Germinal center (tissue), 1 donor: ENCODE data around the gene SLIT1.

Experiments
- DNase-seq: peaks from one replicate; pipeline ENCODE4 v3.0.0; 2012; ENCODE audit warnings: mixed read lengths, low spot score

SLIT1 gene

DNA sequence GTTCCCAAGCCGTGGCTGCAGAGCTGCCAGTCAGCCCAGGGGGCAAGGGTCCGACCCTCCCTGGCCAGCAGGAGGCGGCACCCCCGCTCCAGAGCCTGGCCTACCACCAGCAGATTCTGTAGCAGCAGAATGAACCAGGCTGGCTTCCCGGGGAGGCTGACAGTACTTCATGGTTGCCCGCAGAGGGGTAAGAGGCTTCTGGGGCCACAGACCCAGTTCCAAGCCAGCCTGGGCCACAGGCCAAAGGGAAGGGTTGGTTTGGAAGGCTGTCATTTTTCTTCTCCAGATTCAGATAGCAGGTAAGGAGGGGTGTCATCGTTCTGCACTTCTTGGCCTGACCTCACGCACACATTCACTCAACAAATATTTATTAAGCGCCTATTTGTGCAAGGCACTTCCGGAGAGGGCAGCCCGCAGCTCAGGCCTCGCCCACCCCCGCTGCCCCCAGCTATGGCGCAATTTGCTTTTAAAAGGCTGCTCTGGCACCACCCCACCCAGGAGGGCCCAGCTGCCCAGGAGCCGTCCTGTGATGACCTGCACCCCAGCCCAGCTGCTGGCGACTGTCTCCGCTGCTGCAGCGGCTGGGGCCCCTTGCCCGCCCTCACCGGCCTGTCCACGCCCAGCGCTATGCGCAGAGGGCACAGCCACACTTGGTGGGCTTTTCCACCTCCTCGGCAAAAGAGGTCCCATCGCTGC lies 185.1 kb downstream of the SLIT1 start:
- DNase-seq = no peak

DNA sequence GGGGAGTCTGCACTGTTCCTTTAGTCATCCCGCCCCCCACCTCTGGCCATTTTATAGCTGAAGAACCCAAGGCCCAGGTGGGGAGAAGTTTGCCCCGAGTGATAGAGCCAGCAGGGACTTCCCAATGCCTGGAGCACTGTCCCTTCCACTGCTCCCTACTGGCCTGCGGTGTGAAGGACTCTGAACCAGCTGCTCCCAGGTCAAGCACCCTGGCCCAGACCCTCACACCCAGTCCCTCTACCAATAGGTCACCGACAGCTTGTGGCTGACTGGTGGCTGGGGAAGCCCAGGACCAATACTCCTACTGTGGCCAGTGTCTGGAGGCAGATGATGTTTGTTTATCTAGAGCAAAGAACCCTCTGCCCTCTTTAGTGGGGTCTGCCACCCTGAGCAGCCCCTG lies 185.8 kb downstream of the SLIT1 start:
- no peak for DNase-seq

DNA sequence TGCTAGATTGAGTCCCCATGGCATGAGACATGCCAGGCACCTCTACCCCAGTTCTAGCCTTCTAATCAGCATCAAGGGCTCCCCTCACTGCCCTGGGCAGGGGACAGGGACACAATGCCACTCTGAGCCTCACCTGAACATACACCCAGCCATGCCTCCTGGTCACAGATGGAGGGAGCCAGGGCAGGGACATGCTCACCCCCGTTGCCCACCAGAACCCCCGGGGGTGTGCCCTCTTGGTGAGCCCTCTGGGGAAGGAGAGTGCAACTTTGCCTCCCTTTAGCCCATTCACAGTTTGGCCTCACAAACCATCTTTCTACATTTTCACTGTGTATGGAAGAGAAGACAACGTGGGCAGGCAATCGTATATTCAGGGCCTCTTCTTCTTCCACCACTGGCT lies 186.4 kb downstream of the SLIT1 start:
- no peak for DNase-seq

DNA sequence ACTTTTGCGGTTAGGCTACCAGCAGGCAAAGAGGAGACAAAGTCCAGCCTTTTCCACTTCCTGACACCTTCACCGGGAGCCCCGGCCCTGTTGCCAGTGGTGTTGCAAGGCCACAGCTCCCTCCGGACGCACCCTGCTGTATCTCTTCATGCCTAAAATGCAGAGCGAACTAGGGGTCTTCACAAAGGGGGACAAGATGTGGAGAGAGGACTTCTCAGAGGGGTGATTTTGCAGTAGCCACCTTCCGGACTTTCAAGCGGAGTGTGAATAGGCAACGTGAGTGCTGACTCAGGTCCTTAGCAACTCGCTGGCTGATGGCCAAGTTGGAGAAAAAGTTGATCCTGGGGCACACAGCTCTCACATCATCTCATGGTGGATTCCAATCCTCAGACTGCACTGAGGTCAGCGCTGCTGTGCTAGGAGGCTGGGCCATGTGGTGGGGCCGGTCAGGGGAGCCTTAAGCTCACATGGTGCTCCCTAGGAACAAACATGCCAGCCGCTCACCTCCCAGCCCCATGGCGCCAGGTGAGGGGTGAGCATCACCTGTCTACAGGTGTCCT lies 187.3 kb downstream of the SLIT1 start:
- DNase-seq = no peak

DNA sequence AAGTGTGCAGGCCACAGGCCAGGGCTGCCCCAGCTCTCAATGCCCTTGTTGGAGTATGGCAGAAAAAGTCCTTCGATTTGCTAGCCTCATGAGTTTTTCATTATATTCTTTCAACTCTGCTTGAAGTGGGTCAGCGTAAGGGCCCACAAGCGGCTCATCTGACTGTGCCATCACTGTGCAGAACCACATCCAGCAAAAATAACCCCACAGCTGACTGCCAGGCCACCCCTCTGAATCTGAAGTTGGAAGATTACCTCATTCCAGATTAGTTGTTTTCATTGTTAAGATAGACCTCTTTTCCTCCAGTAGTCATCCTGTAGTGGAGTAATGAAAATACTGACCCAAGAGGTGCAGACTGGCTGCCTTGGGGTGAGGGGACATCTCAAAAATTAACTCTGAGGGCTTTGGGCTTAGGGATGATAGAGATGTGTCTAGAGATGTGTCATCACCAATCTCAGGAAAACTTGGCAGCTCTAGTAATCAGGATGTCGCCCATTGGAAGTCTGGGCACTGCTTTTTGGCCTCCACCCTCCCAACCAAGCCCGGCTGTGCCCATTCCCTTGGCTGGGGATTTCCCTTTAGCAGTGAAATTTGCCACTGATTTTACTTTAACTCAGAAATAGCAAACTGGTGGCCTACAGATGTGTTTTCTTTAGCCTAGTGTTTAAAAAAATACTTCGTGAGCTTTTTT lies 189.3 kb downstream of the SLIT1 start:
- DNase-seq = no peak

DNA sequence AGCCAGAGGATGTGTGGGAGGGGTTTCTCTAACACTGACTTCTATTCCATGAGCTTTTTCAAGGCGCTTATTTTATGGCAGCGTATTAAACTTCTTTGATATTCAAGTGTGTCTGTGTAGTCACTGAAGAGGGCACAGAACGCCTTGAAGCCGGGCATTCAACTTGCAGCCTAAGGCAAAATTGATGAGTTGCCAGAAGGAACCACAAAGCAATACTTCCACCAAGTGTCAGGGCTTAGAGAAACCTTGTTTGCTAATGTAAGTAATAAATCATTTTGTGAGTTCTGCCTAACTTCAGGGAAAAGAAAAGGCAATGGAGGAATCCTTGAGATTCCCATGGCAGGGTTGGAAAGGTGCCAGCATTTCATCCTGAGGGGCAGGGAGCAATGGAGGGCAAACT lies 189.9 kb downstream of the SLIT1 start:
- no peak for DNase-seq

DNA sequence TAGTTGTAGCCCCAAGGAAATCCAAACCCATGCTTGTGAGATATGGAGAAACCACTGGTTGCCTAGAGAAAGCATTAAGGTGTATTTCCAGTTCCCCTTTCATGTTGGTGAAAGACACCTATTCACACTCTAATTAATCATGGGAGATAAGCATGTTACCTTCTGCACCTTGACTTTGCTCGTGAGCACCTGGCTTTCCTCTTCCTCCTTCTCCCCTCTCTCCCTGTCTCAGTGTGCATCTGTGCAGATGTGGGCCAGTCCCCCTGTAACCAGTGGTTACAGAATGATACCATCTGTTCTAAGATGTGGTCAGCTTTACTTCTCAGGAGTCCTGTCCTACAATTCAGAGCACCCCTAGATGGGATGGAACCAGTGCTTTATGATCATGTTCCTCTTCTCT lies 193.0 kb downstream of the SLIT1 start:
- no peak for DNase-seq

DNA sequence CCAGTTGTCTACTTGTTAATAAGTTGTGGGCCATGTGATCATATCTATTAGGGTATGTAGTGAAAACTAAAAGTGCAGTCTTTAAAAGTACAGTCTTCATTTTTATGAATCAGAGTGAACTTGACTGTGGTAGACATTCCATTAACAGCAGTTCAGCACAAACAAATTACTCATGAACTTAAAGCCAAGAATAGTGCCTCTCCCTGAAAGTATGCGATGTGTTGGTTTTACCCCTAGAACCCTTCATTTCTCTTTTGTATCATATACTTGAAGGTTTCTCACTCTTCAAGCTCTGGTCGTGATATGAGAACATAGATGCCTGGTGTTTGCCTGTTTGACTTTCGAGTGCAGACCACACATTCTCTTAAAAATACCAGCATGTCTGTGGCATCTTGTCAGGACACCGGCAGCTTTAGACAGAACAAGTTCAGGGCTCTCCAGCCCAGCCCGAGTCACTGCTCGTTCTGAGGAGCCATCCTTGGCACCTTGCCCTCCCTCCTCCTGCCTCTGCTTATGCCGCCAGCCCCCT lies 194.4 kb downstream of the SLIT1 start:
- no peak for DNase-seq

DNA sequence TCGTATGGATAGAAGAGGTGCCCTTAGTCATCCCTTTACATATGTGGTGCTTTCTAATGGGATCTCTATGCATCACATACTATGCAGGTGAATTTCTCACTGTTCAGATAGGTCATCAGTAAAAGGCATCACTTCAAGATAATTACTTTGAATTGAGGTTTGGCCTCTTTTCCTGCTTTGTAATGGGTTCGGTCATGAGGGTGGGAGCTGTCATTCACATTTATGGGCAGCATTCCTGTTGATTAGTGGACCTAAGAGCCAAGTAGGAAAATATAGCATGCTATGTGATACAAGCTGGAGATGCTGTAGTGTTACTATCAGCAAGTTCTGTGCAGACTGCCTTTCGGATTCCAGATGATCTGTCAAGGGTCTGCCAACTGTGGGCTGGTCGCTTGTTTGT lies 197.3 kb downstream of the SLIT1 start:
- DNase-seq = no peak

DNA sequence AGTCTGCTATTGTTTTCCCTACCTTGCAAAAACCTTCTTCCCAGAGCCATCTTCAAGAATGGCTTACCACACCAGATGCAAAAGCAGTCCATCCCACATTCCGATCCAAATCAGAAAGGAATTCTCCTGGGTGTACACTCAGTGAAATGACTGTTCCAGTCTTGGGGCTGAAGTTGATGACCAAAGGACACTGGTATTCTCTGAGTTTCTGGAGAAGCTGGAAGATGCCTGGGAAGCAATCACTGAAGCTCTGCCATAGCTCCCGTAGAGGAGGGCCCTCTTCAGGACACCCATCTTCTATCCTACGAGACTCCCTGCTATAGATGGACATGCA lies 197.9 kb downstream of the SLIT1 start:
- DNase-seq = no peak

DNA sequence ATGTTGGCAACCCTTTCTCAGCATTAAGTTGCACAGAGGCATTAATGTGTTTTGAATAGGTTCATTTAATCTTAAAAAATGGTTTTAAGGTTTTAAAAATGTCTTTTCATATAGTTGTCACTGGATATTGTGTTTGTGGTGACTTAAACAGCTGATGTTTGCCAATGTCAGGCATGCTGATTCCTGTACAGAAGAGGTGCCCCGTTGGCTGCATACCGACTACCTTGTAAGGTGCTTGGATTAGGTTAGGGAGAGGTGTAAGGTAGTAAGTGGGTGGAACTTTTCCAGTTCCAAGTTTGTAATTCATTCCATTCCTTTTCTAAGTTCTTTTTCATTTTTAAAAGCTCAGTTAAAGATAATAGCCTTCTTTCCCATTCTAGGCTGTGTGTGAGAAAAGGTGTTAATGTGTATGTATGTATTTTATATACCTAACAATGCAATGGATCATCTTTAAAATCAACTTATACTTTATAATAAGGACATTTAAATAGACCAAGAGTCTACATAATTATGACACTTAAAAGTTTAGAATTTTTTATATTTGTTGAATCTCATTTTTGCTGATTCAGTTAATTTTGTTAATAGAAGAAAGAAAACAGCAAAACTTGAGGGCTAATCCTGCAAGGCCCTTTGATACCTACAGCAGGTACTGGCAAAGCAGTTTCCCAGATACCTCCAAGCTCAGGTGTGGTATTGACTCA lies 198.5 kb downstream of the SLIT1 start:
- DNase-seq = no peak

DNA sequence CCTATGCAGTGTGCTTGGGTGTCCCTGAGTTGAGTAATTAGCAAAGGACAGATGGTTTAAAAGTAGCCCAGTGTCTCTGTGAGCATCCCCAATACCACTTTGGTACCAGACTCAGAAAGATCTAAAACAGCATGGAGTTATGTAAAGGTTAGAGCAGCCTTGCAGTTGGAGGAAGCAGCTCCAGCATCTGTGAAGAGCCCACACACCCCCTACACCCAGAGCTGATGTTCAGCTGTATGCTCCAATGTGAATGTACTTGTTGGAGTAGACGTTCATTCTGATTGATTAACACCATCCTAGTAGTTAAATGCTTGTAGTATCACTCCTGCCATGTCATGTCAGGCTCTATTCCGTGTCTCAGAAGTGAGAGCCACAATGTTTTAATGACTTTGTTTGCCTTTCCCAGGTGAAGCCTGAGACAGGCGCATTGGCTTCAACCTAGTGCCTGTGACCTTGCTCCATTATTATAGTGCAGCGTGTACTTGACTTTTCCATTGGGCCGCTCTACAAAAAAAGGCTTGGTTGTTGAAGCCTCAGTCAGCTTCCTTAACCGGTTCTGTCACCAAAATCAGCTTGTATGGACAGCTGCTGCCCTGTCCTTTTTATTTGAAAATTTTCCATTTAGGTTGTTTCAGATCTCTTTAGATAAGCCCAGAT lies 199.4 kb downstream of the SLIT1 start:
- DNase-seq = no peak

DNA sequence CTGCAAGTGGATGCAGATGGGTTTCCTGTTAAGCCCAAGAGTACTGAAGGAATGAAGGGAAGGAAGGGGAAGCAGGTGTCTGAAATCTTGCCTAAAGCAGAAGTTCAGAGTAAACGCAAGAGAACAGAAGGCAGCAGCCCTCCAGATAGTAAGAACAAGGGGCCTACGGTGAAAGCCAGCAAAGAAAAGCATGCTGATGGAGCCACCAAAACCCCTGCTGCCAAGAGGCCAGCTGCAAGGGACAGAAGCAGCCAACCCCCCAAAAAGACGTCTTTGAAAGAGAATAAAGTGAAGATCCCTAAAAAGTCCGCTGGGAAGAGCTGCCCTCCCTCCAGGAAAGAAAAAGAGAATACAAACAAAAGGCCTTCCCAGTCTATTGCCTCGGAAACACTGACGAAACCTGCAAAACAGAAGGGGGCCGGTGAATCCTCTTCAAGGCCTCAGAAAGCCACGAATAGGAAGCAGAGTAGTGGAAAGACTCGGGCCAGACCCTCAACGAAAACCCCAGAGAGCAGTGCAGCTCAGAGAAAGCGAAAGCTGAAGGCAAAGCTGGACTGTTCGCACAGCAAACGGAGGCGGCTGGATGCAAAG lies 201.1 kb downstream of the SLIT1 start:
- DNase-seq = no peak

DNA sequence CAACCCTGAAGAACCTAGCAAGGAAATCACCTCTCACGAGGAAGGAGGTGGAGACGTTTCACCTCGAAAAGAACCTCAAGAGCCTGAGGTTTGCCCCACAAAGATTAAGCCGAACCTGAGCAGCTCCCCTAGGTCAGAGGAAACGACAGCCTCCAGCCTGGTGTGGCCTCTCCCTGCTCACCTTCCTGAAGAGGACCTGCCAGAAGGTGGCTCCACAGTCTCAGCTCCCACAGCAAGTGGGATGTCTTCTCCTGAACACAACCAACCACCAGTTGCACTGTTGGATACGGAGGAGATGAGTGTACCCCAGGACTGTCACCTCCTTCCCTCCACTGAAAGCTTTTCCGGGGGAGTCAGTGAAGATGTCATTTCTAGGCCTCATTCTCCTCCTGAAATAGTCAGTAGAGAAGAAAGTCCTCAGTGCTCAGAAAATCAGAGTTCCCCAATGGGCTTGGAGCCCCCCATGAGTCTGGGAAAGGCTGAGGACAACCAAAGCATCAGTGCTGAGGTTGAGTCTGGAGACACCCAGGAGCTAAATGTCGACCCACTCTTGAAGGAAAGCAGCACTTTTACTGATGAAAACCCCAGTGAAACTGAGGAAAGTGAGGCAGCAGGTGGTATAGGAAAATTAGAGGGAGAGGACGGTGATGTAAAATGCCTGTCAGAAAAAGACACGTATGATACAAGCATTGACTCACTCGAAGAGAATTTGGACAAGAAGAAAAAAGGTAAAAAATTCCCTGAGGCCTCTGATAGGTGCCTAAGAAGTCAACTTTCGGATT lies 203.4 kb downstream of the SLIT1 start:
- DNase-seq = no peak

DNA sequence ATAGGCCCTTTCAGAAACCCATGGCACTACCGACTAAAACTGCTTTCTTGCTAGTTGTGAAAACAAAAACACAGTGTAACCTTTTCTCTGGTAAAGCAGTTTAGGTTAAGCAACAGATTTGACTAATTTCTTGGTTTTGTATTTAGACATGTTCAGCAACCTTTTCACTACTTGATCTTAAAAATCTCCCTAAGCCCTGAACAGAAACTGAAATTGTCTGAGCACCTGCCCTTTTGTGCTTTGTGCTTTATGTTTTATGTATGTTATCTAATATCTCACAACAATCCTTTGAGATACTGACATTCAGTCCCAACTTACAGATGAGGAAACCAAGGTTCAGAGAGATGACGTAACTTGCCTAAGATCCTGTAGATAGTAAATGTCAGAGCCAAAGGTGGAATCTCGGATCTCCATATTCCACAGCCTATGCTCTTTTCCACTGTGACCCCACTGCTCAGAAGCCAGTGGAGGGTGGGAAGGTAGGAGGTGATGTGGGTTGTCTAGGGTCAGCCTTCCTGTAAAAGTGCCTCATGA lies 207.1 kb downstream of the SLIT1 start:
- DNase-seq = no peak

DNA sequence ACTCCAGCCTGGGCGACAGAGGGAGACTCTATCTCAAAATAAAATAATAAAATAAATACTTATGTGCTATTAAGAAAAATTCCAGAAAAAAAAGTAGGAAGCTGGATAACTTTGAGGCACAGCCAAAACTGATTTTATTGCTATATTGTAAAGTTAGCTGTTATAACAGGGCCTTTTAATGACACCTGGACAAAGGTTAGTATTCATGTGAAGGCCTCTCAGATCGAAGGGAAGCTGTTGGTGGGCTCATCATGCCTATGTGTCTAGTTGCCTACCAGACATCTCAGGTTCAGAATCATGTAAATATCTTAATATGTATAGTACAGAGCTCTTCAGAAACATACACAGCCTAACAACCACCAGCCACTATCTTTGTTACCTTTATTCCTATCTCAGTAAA lies 210.6 kb downstream of the SLIT1 start:
- DNase-seq = no peak

DNA sequence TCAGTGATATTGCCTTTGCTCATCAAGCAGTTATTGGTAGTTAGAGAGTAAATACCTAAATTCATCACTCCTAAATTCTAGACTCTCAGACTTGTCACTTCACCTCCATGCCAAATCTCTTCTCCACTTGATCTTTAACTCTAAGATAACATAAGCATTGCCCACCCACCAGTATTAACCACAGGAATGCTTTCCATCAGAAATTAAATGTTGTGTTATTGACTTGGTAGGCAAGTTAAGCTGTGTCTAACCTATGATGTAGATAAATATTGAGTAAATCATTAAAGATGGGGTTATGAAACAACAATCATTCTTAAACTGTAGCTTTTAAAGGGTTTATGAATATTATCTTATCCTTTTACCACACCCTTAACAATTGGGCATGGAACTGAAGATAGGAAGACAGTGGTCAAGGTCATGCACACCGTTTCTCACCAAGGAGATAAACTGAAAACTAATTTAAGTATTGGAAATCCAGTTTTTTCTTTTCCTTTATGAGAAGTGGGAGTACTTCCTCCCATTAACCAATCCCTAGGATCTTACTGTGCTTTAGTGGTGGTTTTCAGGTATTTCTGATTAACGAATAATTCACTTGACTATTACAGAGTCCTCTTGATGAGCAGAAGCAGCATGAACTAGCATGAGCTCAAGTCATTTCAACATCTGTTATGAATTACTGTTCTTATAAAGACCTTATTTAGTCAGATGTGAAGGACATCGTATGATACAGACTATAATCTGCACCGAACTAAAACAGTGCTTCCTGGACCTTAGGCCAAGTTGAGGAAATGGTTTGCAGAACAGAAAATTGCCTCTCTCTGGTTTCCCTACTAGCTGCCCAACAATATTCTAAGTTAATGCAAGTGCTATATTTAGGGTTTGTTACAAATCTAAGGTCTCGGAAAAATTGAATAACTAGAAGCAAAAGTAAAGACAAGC lies 211.7 kb downstream of the SLIT1 start:
- DNase-seq = peak; percentile 30

DNA sequence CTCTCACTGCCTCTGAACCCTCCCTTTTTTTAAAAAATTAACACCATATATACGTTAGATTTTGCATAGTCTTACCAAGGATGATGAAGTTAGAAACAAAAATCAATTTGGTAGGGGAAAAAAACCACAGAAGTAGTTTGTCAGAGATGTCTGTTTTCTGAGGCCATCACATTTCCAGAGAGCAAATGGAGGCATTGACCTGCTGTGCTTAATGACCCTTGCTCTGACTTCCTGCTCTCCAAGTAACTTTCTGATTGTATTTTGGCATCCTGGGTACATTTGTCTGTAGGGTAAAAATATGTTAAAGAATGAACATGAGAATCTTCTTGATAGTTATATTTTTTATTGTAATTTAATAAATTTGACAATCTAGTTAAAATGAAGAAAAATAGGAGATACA lies 213.5 kb downstream of the SLIT1 start:
- no peak for DNase-seq

DNA sequence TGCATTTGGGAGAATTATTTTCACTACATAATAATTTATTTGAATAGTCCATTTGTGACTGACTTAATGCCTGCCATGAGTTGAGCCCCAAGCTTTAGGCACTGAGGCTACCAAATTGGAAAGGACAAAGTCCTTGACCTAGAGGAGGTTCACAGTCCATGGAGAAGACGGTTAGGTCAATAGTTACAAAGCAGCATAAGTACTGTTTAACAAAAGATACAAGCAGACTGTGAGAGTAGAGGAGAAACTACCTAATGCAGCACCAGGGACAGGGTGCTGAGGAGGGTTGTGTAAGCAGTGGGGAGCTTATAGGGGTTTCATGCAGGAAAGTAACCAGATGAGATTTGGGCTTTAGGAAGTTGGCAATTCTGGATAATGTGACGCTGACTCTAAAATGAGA lies 214.4 kb downstream of the SLIT1 start:
- DNase-seq = no peak
